ENCODE measurements around the gene SHB. TPM values are rescaled to one million over a fixed set of nuclear protein-coding genes. Genes with fewer than 3 reads are reported as not detected.

The SHB gene
- total and polyA plus RNA-seq, 2 donors (not counting 1 experiment from before 2014, with no cell fraction given): 9.9 to 13.9 TPM

GRCh38 chr9:37950561-37950960 is 118.5 kb downstream of the SHB start:
- peaks cover 2% of the 10 kb centered on the region for H3K79me2 ChIP-seq (ENCODE audit: control insufficient read depth, insufficient read depth, low read length)
- H2AFZ ChIP-seq (ENCODE audit: low read length): no peak overlapping the region
- H3K27ac ChIP-seq (ENCODE audit: insufficient read depth, low read length): no peak overlapping the region
- no peak for DNase-seq (ENCODE audit: low read depth in 2 of 2)
- no peak overlapping the region for H3K4me2 ChIP-seq (ENCODE audit: extremely low read depth, insufficient read depth, low read length)
- H3K27me3 ChIP-seq (ENCODE audit: control insufficient read depth, insufficient read depth, low read length): no peaks in the 10 kb centered on the region
- TF ChIP-seq EZH2 (IDR thresholded peaks at IDR 0.05; ENCODE audit: low read length, missing control alignments): no peak
- TF ChIP-seq, protein P1, sequence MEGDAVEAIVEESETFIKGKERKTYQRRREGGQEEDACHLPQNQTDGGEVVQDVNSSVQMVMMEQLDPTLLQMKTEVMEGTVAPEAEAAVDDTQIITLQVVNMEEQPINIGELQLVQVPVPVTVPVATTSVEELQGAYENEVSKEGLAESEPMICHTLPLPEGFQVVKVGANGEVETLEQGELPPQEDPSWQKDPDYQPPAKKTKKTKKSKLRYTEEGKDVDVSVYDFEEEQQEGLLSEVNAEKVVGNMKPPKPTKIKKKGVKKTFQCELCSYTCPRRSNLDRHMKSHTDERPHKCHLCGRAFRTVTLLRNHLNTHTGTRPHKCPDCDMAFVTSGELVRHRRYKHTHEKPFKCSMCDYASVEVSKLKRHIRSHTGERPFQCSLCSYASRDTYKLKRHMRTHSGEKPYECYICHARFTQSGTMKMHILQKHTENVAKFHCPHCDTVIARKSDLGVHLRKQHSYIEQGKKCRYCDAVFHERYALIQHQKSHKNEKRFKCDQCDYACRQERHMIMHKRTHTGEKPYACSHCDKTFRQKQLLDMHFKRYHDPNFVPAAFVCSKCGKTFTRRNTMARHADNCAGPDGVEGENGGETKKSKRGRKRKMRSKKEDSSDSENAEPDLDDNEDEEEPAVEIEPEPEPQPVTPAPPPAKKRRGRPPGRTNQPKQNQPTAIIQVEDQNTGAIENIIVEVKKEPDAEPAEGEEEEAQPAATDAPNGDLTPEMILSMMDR (conservative IDR thresholded peaks at IDR 0.05 in 1 of 2, IDR thresholded peaks at IDR 0.05 in 1 of 2; ENCODE audit: low read depth in 1 of 2, low read length in 2 of 2): no peak
- peaks cover 22% of the 10 kb centered on the region for H3K4me1 ChIP-seq (ENCODE audit: control insufficient read depth, extremely low read depth, insufficient read depth, low read length)
- no peaks in the 10 kb centered on the region for H3K9me3 ChIP-seq (ENCODE audit: control insufficient read depth, insufficient read depth, low read depth, low read length)
- no peaks in the 10 kb centered on the region for H4K20me1 ChIP-seq (ENCODE audit: control insufficient read depth, extremely low read depth, insufficient read depth, low read length)
- H3K36me3 ChIP-seq (ENCODE audit: control insufficient read depth, insufficient read depth, low read length): peaks cover 16% of the 10 kb centered on the region
- H3K9ac ChIP-seq (ENCODE audit: insufficient read depth, low read length): no peak overlapping the region
- no peak overlapping the region for H3K4me3 ChIP-seq (replicated peaks in 1 of 4; ENCODE audit: control extremely low read depth in 1 of 4, insufficient read depth in 1 of 4, low read depth in 3 of 4, low read length in 4 of 4)

DNA sequence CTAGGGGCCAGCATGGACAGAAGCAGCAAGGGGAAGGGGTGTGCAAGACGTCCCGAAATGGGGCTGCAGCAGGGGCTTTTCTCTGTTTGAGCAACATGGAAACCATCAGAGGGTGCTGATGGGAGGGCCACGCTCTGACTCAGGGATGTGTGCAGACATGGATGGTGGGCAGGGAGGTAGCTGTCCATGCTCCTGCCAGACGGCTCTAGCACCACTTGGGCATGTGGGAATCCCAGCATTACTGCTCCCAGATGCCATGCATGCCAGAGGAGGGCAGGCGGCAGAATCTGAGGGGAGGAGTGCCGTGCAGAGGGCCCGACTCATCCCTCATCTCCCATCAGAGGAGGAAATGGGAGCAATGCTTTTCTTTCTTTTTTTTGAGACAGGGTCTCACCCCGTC is 119.5 kb downstream of the SHB start:
- no peak overlapping the region for H3K9ac ChIP-seq (ENCODE audit: insufficient read depth, low read length)
- H2AFZ ChIP-seq (ENCODE audit: low read length): no peak overlapping the region
- TF ChIP-seq, protein P1 (conservative IDR thresholded peaks at IDR 0.05 in 1 of 2, IDR thresholded peaks at IDR 0.05 in 1 of 2; ENCODE audit: low read depth in 1 of 2, low read length in 2 of 2): no peak
- no peak for TF ChIP-seq EZH2 (IDR thresholded peaks at IDR 0.05; ENCODE audit: low read length, missing control alignments)
- H4K20me1 ChIP-seq (ENCODE audit: control insufficient read depth, extremely low read depth, insufficient read depth, low read length): no peaks in the 10 kb centered on the region
- no peaks in the 10 kb centered on the region for H3K9me3 ChIP-seq (ENCODE audit: control insufficient read depth, insufficient read depth, low read depth, low read length)
- peak in 1 of 2 donors; percentile 42 for DNase-seq (ENCODE audit: low read depth in 2 of 2)
- peaks cover 2% of the 10 kb centered on the region for H3K79me2 ChIP-seq (ENCODE audit: control insufficient read depth, insufficient read depth, low read length)
- no peak overlapping the region for H3K4me3 ChIP-seq (replicated peaks in 1 of 4; ENCODE audit: control extremely low read depth in 1 of 4, insufficient read depth in 1 of 4, low read depth in 3 of 4, low read length in 4 of 4)
- H3K36me3 ChIP-seq (ENCODE audit: control insufficient read depth, insufficient read depth, low read length): peaks cover 14% of the 10 kb centered on the region
- no peak overlapping the region for H3K27ac ChIP-seq (ENCODE audit: insufficient read depth, low read length)
- peaks cover 27% of the 10 kb centered on the region for H3K4me1 ChIP-seq (ENCODE audit: control insufficient read depth, extremely low read depth, insufficient read depth, low read length)
- no peaks in the 10 kb centered on the region for H3K27me3 ChIP-seq (ENCODE audit: control insufficient read depth, insufficient read depth, low read length)
- no peak overlapping the region for H3K4me2 ChIP-seq (ENCODE audit: extremely low read depth, insufficient read depth, low read length)

GRCh38 chr9:37948417-37948980 is 120.5 kb downstream of the SHB start:
- H4K20me1 ChIP-seq (ENCODE audit: control insufficient read depth, extremely low read depth, insufficient read depth, low read length): no peaks in the 10 kb centered on the region
- no peak overlapping the region for H3K4me3 ChIP-seq (replicated peaks in 1 of 4; ENCODE audit: control extremely low read depth in 1 of 4, insufficient read depth in 1 of 4, low read depth in 3 of 4, low read length in 4 of 4)
- TF ChIP-seq, protein P1 (conservative IDR thresholded peaks at IDR 0.05 in 1 of 2, IDR thresholded peaks at IDR 0.05 in 1 of 2; ENCODE audit: low read depth in 1 of 2, low read length in 2 of 2): no peak
- no peak for TF ChIP-seq EZH2 (IDR thresholded peaks at IDR 0.05; ENCODE audit: low read length, missing control alignments)
- peaks cover 1% of the 10 kb centered on the region for H3K79me2 ChIP-seq (ENCODE audit: control insufficient read depth, insufficient read depth, low read length)
- DNase-seq (ENCODE audit: low read depth in 2 of 2): no peak
- peaks cover 14% of the 10 kb centered on the region for H3K36me3 ChIP-seq (ENCODE audit: control insufficient read depth, insufficient read depth, low read length)
- no peak overlapping the region for H3K9ac ChIP-seq (ENCODE audit: insufficient read depth, low read length)
- H2AFZ ChIP-seq (ENCODE audit: low read length): no peak overlapping the region
- no peak overlapping the region for H3K4me2 ChIP-seq (ENCODE audit: extremely low read depth, insufficient read depth, low read length)
- H3K27me3 ChIP-seq (ENCODE audit: control insufficient read depth, insufficient read depth, low read length): no peaks in the 10 kb centered on the region
- H3K4me1 ChIP-seq (ENCODE audit: control insufficient read depth, extremely low read depth, insufficient read depth, low read length): peaks cover 27% of the 10 kb centered on the region
- no peaks in the 10 kb centered on the region for H3K9me3 ChIP-seq (ENCODE audit: control insufficient read depth, insufficient read depth, low read depth, low read length)
- H3K27ac ChIP-seq (ENCODE audit: insufficient read depth, low read length): no peak overlapping the region
